Endothelial cell of umbilical vein (primary cell): ENCODE measurements around the gene TBC1D9. TPM values are rescaled to one million over a fixed set of nuclear protein-coding genes. Genes with fewer than 3 reads are reported as not detected.

Source experiments
- BruUV-seq: library from RNA; stranded (reverse); fragments of 400-500 nt; replicated peaks from 2 replicates; lab custom pipeline; 2021; lab: Mats Ljungman, UMichigan
- CTCF ChIA-PET: fragments of 300-600, 350-600 bp; sonication (Branson Sonifier 250); formaldehyde crosslinking; loops from one replicate; lab custom pipeline; 2021; ENCODE audit warnings: antibody characterized with exemption, inconsistent platforms; lab: Charles Lee
- POLR2A ChIA-PET: fragments of 300-600, 350-600 bp; sonication (Branson Sonifier 250); formaldehyde crosslinking; loops from one replicate; lab custom pipeline; 2021; ENCODE audit warnings: antibody characterized with exemption, inconsistent platforms; lab: Charles Lee
- DNase-seq: peaks from one replicate; pipeline ENCODE4 v3.0.0-alpha.2; 2011; ENCODE audit warnings: low read depth, low spot score
- FAIRE-seq: peaks from 2 replicates; lab custom pipeline; 2011; peaks lifted over from hg19 to GRCh38; lab: Jason Lieb, UNC
- H2AFZ ChIP-seq: 2 replicates; pipeline ENCODE4 v1.6.0; 2012; ENCODE audit warnings: low read depth, low read length, control low read depth, inconsistent platforms
- H3K27ac ChIP-seq: 2 replicates; pipeline ENCODE4 v1.5.1; 2011; ENCODE audit warnings: low read depth, mild to moderate bottlenecking, control low read depth, low read length, moderate library complexity; ENCODE audit not compliant: insufficient read depth
- H3K27me3 ChIP-seq, 2 experiments: 2 replicates each; pipeline versions ENCODE4 v1.6.0 to v1.6.1; 2011; ENCODE audit warnings: low read length in 2 of 2, mixed read lengths in 1 of 2; ENCODE audit not compliant: control insufficient read depth in 2 of 2, insufficient read depth in 2 of 2
- H3K36me3 ChIP-seq, 2 experiments: 2 replicates in 1 of 2; 3 replicates in 1 of 2; pipeline ENCODE4 v1.5.1; 2011; ENCODE audit warnings: low read length in 2 of 2, mild to moderate bottlenecking in 1 of 2, moderate library complexity in 1 of 2; ENCODE audit not compliant: control insufficient read depth in 2 of 2, insufficient read depth in 2 of 2; ENCODE audit errors: extremely low read depth in 1 of 2
- H3K4me1 ChIP-seq: 3 replicates; pipeline ENCODE4 v1.5.1; 2011; ENCODE audit warnings: mild to moderate bottlenecking, low read length; ENCODE audit not compliant: control insufficient read depth, insufficient read depth; ENCODE audit errors: extremely low read depth
- H3K4me2 ChIP-seq: 2 replicates; pipeline ENCODE4 v1.6.1; 2011; ENCODE audit warnings: low read length, control low read depth, mixed read lengths; ENCODE audit not compliant: insufficient read depth
- H3K4me3 ChIP-seq, 3 experiments: fragments of 200-600 bp in 1 of 3; sonication (generic), shearing (Covaris generic) in 1 of 3; replicated peaks in 1 of 3; 2 replicates each; pipeline ENCODE4 v1.5.1; 2011 to 2016; ENCODE audit warnings: control low read depth in 3 of 3, low read length in 3 of 3, mild to moderate bottlenecking in 2 of 3, inconsistent platforms in 1 of 3, low read depth in 1 of 3, moderate library complexity in 1 of 3; ENCODE audit not compliant: insufficient read depth in 1 of 3
- H3K79me2 ChIP-seq: 2 replicates; pipeline ENCODE4 v1.6.0; 2012; ENCODE audit warnings: low read length, inconsistent platforms; ENCODE audit not compliant: control insufficient read depth, insufficient read depth
- H3K9ac ChIP-seq: replicated peaks from 2 replicates; pipeline ENCODE3; 2011; ENCODE audit warnings: low read length, control low read depth; ENCODE audit not compliant: insufficient read depth; ENCODE audit errors: extremely low read depth
- H3K9me1 ChIP-seq: replicated peaks from 3 replicates; pipeline ENCODE4 v1.6.0; 2011; ENCODE audit warnings: mild to moderate bottlenecking, low read length; ENCODE audit not compliant: control insufficient read depth, insufficient read depth; ENCODE audit errors: extremely low read depth
- H3K9me3 ChIP-seq: replicated peaks from 2 replicates; pipeline ENCODE4 v1.5.1; 2012; ENCODE audit warnings: low read length, inconsistent platforms; ENCODE audit not compliant: control insufficient read depth, insufficient read depth
- H4K20me1 ChIP-seq: replicated peaks from 2 replicates; pipeline ENCODE3; 2011; ENCODE audit warnings: mild to moderate bottlenecking, low read length; ENCODE audit not compliant: control insufficient read depth, insufficient read depth; ENCODE audit errors: extremely low read depth
- CTCF ChIP-seq, 2 donors: IDR thresholded peaks; 1 replicate in 1 of 2; 2 replicates in 1 of 2; pipeline ENCODE4 v1.5.1; 2011; ENCODE audit warnings: low read length in 2 of 2, mild to moderate bottlenecking in 2 of 2, moderate library complexity in 2 of 2, control low read depth in 1 of 2, inconsistent platforms in 1 of 2, low read depth in 1 of 2; ENCODE audit not compliant: insufficient read depth in 1 of 2; ENCODE audit errors: extremely low read depth in 1 of 2
- EZH2 ChIP-seq: IDR thresholded peaks from 2 replicates; pipeline ENCODE4 v1.6.1; 2012; ENCODE audit warnings: borderline replicate concordance, low read depth, mild to moderate bottlenecking, moderate library complexity, low read length, inconsistent platforms; ENCODE audit not compliant: severe bottlenecking
- FOS ChIP-seq: IDR thresholded peaks from 2 replicates; pipeline ENCODE4 v1.6.1; 2011; ENCODE audit warnings: mild to moderate bottlenecking, low read length, moderate library complexity, borderline replicate concordance; ENCODE audit not compliant: insufficient read depth
- GATA2 ChIP-seq: IDR thresholded peaks from 2 replicates; pipeline ENCODE4 v1.7.0; 2011; ENCODE audit warnings: low read depth, mild to moderate bottlenecking, moderate library complexity, mixed read lengths, low read length; ENCODE audit not compliant: insufficient read length, insufficient read depth
- JUN ChIP-seq: IDR thresholded peaks from 2 replicates; pipeline ENCODE4 v1.6.1; 2011; ENCODE audit warnings: borderline replicate concordance, low read depth; ENCODE audit not compliant: insufficient read length, insufficient read depth
- MAX ChIP-seq: IDR thresholded peaks from 2 replicates; pipeline ENCODE4 v1.6.1; 2011; ENCODE audit not compliant: insufficient read depth, insufficient read length
- MYC ChIP-seq: IDR thresholded peaks from one replicate; pipeline ENCODE4 v1.6.1; 2011; ENCODE audit warnings: mild to moderate bottlenecking, low read depth, low read length
- POLR2A ChIP-seq: IDR thresholded peaks from 2 replicates; pipeline ENCODE4 v1.6.1; 2012; ENCODE audit warnings: low read depth, mild to moderate bottlenecking, control low read depth, low read length
- POLR2AphosphoS5 ChIP-seq: IDR thresholded peaks from 2 replicates; pipeline ENCODE4 v1.6.1; 2012; ENCODE audit warnings: low read depth, mild to moderate bottlenecking, control low read depth, low read length, moderate library complexity; ENCODE audit not compliant: insufficient read depth
- dilution Hi-C: fragments of 300-500 bp; cut with MboI; formaldehyde crosslinking; loops from one replicate; pipeline ENCODE4 v1.15.0; 2019; ENCODE audit warnings: low sequenced_read_pairs; ENCODE audit not compliant: extremely low pct_ligation_motif_present
- intact Hi-C: fragments of 100-400 bp; cut with micrococcal nuclease; formaldehyde crosslinking; loops from one replicate; pipeline ENCODE4 v1.10.0; 2022
- polyA plus RNA-seq, 4 experiments: library from polyadenylated mRNA; depleted of rRNA in 3 of 4; stranded (reverse) in 3 of 4; unstranded in 1 of 4; fragments of >200 nt; gene quantifications; 2 replicates each; pipeline versions ENCODE4 v1.2.1 to v1.2.3, GENCODE V29; 2011 to 2012; ENCODE audit warnings: missing spikeins in 1 of 4
- total RNA-seq: library from RNA; stranded (reverse); gene quantifications from 2 replicates; pipeline ENCODE4 v1.2.3, GENCODE V29; 2021

TBC1D9 gene
- total and polyA plus RNA-seq, 2 donors (not counting 3 experiments of a cell fraction or from before 2014, with no cell fraction given), result 21.7 to 45.3 TPM

GRCh38 chr4:140729344-140730049, 26.7 kb downstream of the TBC1D9 start:
- H3K36me3 ChIP-seq, result no peaks in the 10 kb centered on the region
- H3K4me1 ChIP-seq, result peaks cover 31% of the 10 kb centered on the region
- POLR2A ChIA-PET, result no interaction called here
- H3K4me3 ChIP-seq, result no peak overlapping the region
- H3K9ac ChIP-seq, result no peak overlapping the region
- CTCF ChIA-PET, result interaction anchor here (1.1 to 2.7 kb wide), 3 partner anchors 9 to 14 kb away, joined by 4 to 7 read pairs (median 4); no protein-coding TSS in a partner anchor
- H3K9me3 ChIP-seq, result no peaks in the 10 kb centered on the region
- no TSS peak for BruUV-seq
- H3K79me2 ChIP-seq, result peaks cover 13% of the 10 kb centered on the region
- H2AFZ ChIP-seq, result no peak overlapping the region
- no peak for DNase-seq
- H3K27me3 ChIP-seq, result no peaks in the 10 kb centered on the region
- H4K20me1 ChIP-seq, result peaks cover 3% of the 10 kb centered on the region
- no peak overlapping the region for H3K27ac ChIP-seq
- no peaks in the 10 kb centered on the region for H3K9me1 ChIP-seq
- no peak for FAIRE-seq
- intact Hi-C loops, result no loop called here
- dilution Hi-C loops, result no loop called here
- TF ChIP-seq EZH2 (no peak), CTCF (IDR thresholded peaks at IDR 0.05; ENCODE audit: extremely low read depth in 1 of 2, insufficient read depth in 1 of 2, low read depth in 1 of 2, low read length in 2 of 2) (no peak), MYC (no peak), MAX (no peak), POLR2A (no peak), GATA2 (no peak), JUN (no peak), FOS (no peak), POLR2AphosphoS5 (no peak)
- H3K4me2 ChIP-seq, result no peak overlapping the region
